ENCODE measurements around the gene SGPP1.
"Not testable (repeated sequence)": the region's sequence is repeated elsewhere in the genome, so short reads cannot be mapped to it uniquely, and the experiment has no call there.

SGPP1 gene

GRCh38 chr14:63727736-63728728 lies at the start of gene SGPP1:
Gene SGPP1 (minus strand): TSS chr14:63728065. CDS start chr14:63727944, 121 bp downstream.
- peak; percentile 79 for DNase-seq

GRCh38 chr14:63777024-63777423 lies 49.2 kb upstream of the SGPP1 start:
- no peak for DNase-seq

- no peak for DNase-seq
Measured at GRCh38 chr14:63773504-63773903, 45.6 kb upstream of the SGPP1 start.

- peak; percentile 53 for DNase-seq
Measured at GRCh38 chr14:63770187-63770807, 42.4 kb upstream of the SGPP1 start.

GRCh38 chr14:63766611-63767010 lies 38.7 kb upstream of the SGPP1 start:
- DNase-seq = no peak

- no peak for DNase-seq
Measured at GRCh38 chr14:63764620-63765139, 36.8 kb upstream of the SGPP1 start.

GRCh38 chr14:63764103-63764502 lies 36.2 kb upstream of the SGPP1 start:
- DNase-seq = no peak

GRCh38 chr14:63761351-63762117 lies 33.7 kb upstream of the SGPP1 start:
- no peak for DNase-seq

- no peak for DNase-seq
Measured at GRCh38 chr14:63760014-63760413, 32.1 kb upstream of the SGPP1 start.

- no peak for DNase-seq
Measured at GRCh38 chr14:63759456-63759855, 31.6 kb upstream of the SGPP1 start.

- DNase-seq = no peak
Measured at GRCh38 chr14:63757211-63757610, 29.3 kb upstream of the SGPP1 start.

- DNase-seq = no peak
Measured at GRCh38 chr14:63752449-63753169, 24.7 kb upstream of the SGPP1 start.

GRCh38 chr14:63751076-63751475 lies 23.2 kb upstream of the SGPP1 start:
- not testable (repeated sequence) for DNase-seq

GRCh38 chr14:63747846-63748245 lies 20.0 kb upstream of the SGPP1 start:
- DNase-seq = no peak

GRCh38 chr14:63745858-63746425 lies 18.1 kb upstream of the SGPP1 start:
- no peak for DNase-seq

- no peak for DNase-seq
Measured at GRCh38 chr14:63745272-63745671, 17.4 kb upstream of the SGPP1 start.

- no peak for DNase-seq
Measured at GRCh38 chr14:63737582-63738006, 9.7 kb upstream of the SGPP1 start.

- no peak for DNase-seq
Measured at GRCh38 chr14:63735720-63736119, 7.9 kb upstream of the SGPP1 start.

GRCh38 chr14:63730659-63731058 lies 2.8 kb upstream of the SGPP1 start:
- no peak for DNase-seq

- peak; percentile 5 for DNase-seq
Measured at GRCh38 chr14:63727231-63727735, 582 bp downstream of the SGPP1 start.

GRCh38 chr14:63726499-63726898 lies 1.4 kb downstream of the SGPP1 start:
- DNase-seq = no peak

Measured in activated gamma-delta T cell treated with Interleukin-2 at 50 U/mL for 16 hours (primary cell).